Neural progenitor cell (in vitro differentiated cells): ENCODE measurements around the gene SMAD2.

ENCODE experiments used
- CTCF ChIP-seq: fragments of 200-600 bp; sonication (generic); IDR thresholded peaks from 2 replicates; pipeline ENCODE4 v1.5.1; 2017; ENCODE audit warnings: antibody characterized with exemption, mild to moderate bottlenecking
- EZH2 ChIP-seq: fragments of 200-600 bp; sonication (generic); IDR thresholded peaks from 2 replicates; pipeline ENCODE4 v1.6.1; 2017; ENCODE audit warnings: antibody characterized with exemption, mild to moderate bottlenecking, moderate library complexity

- TF ChIP-seq CTCF, result no peak
- no peak for TF ChIP-seq EZH2
These were observed 114.8 kb downstream of the SMAD2 start for GRCh38 chr18:47815486-47816270.
